Measurements from ENCODE around the gene TNFSF12. TPM values are rescaled to one million over a fixed set of nuclear protein-coding genes. Genes with fewer than 3 reads are reported as not detected.

The TNFSF12 gene
- total RNA-seq, 1 donor from 2014 or later = 4.7 TPM

GRCh38 chr17:7511108-7511507, 37.8 kb upstream of the TNFSF12 start:
- H3K9me3 ChIP-seq (ENCODE audit: control insufficient read depth in 3 of 3, low read length in 3 of 3) = no peaks in the 10 kb centered on the region
- H3K4me3 ChIP-seq (ENCODE audit: low read length in 3 of 3) = no peak overlapping the region
- H3K27me3 ChIP-seq (ENCODE audit: control insufficient read depth in 3 of 3, insufficient read depth in 3 of 3, low read length in 3 of 3) = no peaks in the 10 kb centered on the region
- H3K36me3 ChIP-seq (ENCODE audit: control insufficient read depth in 3 of 3, insufficient read depth in 3 of 3, low read length in 3 of 3) = peaks cover 65 to 73% (median 69%) of the 10 kb centered on the region in 3 donors
- no peak overlapping the region for H3K27ac ChIP-seq (ENCODE audit: low read depth, low read length)
- H3K9ac ChIP-seq (ENCODE audit: low read depth in 1 of 3, low read length in 3 of 3) = no peak overlapping the region
- peaks cover 0 to 2% (median 0%) of the 10 kb centered on the region in 3 donors for H3K4me1 ChIP-seq (ENCODE audit: control insufficient read depth in 3 of 3, insufficient read depth in 3 of 3, low read length in 3 of 3)

- H3K36me3 ChIP-seq (ENCODE audit: control insufficient read depth in 3 of 3, insufficient read depth in 3 of 3, low read length in 3 of 3) = peaks cover 58 to 66% (median 62%) of the 10 kb centered on the region in 3 donors
- no peak overlapping the region for H3K9ac ChIP-seq (ENCODE audit: low read depth in 1 of 3, low read length in 3 of 3)
- no peaks in the 10 kb centered on the region for H3K9me3 ChIP-seq (ENCODE audit: control insufficient read depth in 3 of 3, low read length in 3 of 3)
- no peak overlapping the region for H3K4me3 ChIP-seq (ENCODE audit: low read length in 3 of 3)
- H3K27ac ChIP-seq (ENCODE audit: low read depth, low read length) = no peak overlapping the region
- H3K4me1 ChIP-seq (ENCODE audit: control insufficient read depth in 3 of 3, insufficient read depth in 3 of 3, low read length in 3 of 3) = peaks cover 0 to 2% (median 0%) of the 10 kb centered on the region in 3 donors
- H3K27me3 ChIP-seq (ENCODE audit: control insufficient read depth in 3 of 3, insufficient read depth in 3 of 3, low read length in 3 of 3) = no peaks in the 10 kb centered on the region
These were observed 36.8 kb upstream of the TNFSF12 start for GRCh38 chr17:7512105-7512504.

- Histone ChIP-seq H3K9me3 (ENCODE audit: control insufficient read depth in 3 of 3, low read length in 3 of 3) (no peaks in the 10 kb centered on the region), H3K4me1 (ENCODE audit: control insufficient read depth in 3 of 3, insufficient read depth in 3 of 3, low read length in 3 of 3) (peaks cover 0 to 2% (median 0%) of the 10 kb centered on the region in 3 donors), H3K4me3 (ENCODE audit: low read length in 3 of 3) (no peak overlapping the region), H3K27ac (ENCODE audit: low read depth, low read length) (no peak overlapping the region), H3K9ac (ENCODE audit: low read depth in 1 of 3, low read length in 3 of 3) (no peak overlapping the region), H3K36me3 (ENCODE audit: control insufficient read depth in 3 of 3, insufficient read depth in 3 of 3, low read length in 3 of 3) (peaks cover 55 to 60% (median 56%) of the 10 kb centered on the region in 3 donors), H3K27me3 (ENCODE audit: control insufficient read depth in 3 of 3, insufficient read depth in 3 of 3, low read length in 3 of 3) (no peaks in the 10 kb centered on the region)
These were observed 35.9 kb upstream of the TNFSF12 start for GRCh38 chr17:7512824-7513540.

GRCh38 chr17:7513850-7514419, 34.9 kb upstream of the TNFSF12 start:
- Histone ChIP-seq H3K27me3 (ENCODE audit: control insufficient read depth in 3 of 3, insufficient read depth in 3 of 3, low read length in 3 of 3) (no peaks in the 10 kb centered on the region), H3K27ac (ENCODE audit: low read depth, low read length) (no peak overlapping the region), H3K9ac (ENCODE audit: low read depth in 1 of 3, low read length in 3 of 3) (no peak overlapping the region), H3K4me1 (ENCODE audit: control insufficient read depth in 3 of 3, insufficient read depth in 3 of 3, low read length in 3 of 3) (peaks cover 0 to 2% (median 0%) of the 10 kb centered on the region in 3 donors), H3K4me3 (ENCODE audit: low read length in 3 of 3) (no peak overlapping the region), H3K36me3 (ENCODE audit: control insufficient read depth in 3 of 3, insufficient read depth in 3 of 3, low read length in 3 of 3) (peaks cover 47 to 51% (median 49%) of the 10 kb centered on the region in 3 donors), H3K9me3 (ENCODE audit: control insufficient read depth in 3 of 3, low read length in 3 of 3) (no peaks in the 10 kb centered on the region)

GRCh38 chr17:7515911-7516610, 32.8 kb upstream of the TNFSF12 start:
- no peak overlapping the region for H3K4me3 ChIP-seq (ENCODE audit: low read length in 3 of 3)
- H3K4me1 ChIP-seq (ENCODE audit: control insufficient read depth in 3 of 3, insufficient read depth in 3 of 3, low read length in 3 of 3) = no peaks in the 10 kb centered on the region
- H3K27me3 ChIP-seq (ENCODE audit: control insufficient read depth in 3 of 3, insufficient read depth in 3 of 3, low read length in 3 of 3) = no peaks in the 10 kb centered on the region
- no peaks in the 10 kb centered on the region for H3K9me3 ChIP-seq (ENCODE audit: control insufficient read depth in 3 of 3, low read length in 3 of 3)
- no peak overlapping the region for H3K9ac ChIP-seq (ENCODE audit: low read depth in 1 of 3, low read length in 3 of 3)
- H3K27ac ChIP-seq (ENCODE audit: low read depth, low read length) = no peak overlapping the region
- H3K36me3 ChIP-seq (ENCODE audit: control insufficient read depth in 3 of 3, insufficient read depth in 3 of 3, low read length in 3 of 3) = peaks cover 31 to 34% (median 32%) of the 10 kb centered on the region in 3 donors

GRCh38 chr17:7523033-7523432, 25.8 kb upstream of the TNFSF12 start:
- H3K9ac ChIP-seq (ENCODE audit: low read depth in 1 of 3, low read length in 3 of 3) = no peak overlapping the region
- no peak overlapping the region for H3K4me3 ChIP-seq (ENCODE audit: low read length in 3 of 3)
- no peaks in the 10 kb centered on the region for H3K4me1 ChIP-seq (ENCODE audit: control insufficient read depth in 3 of 3, insufficient read depth in 3 of 3, low read length in 3 of 3)
- H3K9me3 ChIP-seq (ENCODE audit: control insufficient read depth in 3 of 3, low read length in 3 of 3) = no peaks in the 10 kb centered on the region
- no peaks in the 10 kb centered on the region for H3K27me3 ChIP-seq (ENCODE audit: control insufficient read depth in 3 of 3, insufficient read depth in 3 of 3, low read length in 3 of 3)
- no peaks in the 10 kb centered on the region for H3K36me3 ChIP-seq (ENCODE audit: control insufficient read depth in 3 of 3, insufficient read depth in 3 of 3, low read length in 3 of 3)
- H3K27ac ChIP-seq (ENCODE audit: low read depth, low read length) = no peak overlapping the region

GRCh38 chr17:7528842-7529241, 20.0 kb upstream of the TNFSF12 start:
- Histone ChIP-seq H3K9me3 (ENCODE audit: control insufficient read depth in 3 of 3, low read length in 3 of 3) (peaks cover 0 to 5% (median 0%) of the 10 kb centered on the region in 3 donors), H3K27me3 (ENCODE audit: control insufficient read depth in 3 of 3, insufficient read depth in 3 of 3, low read length in 3 of 3) (no peaks in the 10 kb centered on the region), H3K4me1 (ENCODE audit: control insufficient read depth in 3 of 3, insufficient read depth in 3 of 3, low read length in 3 of 3) (no peaks in the 10 kb centered on the region), H3K36me3 (ENCODE audit: control insufficient read depth in 3 of 3, insufficient read depth in 3 of 3, low read length in 3 of 3) (no peaks in the 10 kb centered on the region), H3K27ac (ENCODE audit: low read depth, low read length) (no peak overlapping the region), H3K9ac (ENCODE audit: low read depth in 1 of 3, low read length in 3 of 3) (no peak overlapping the region), H3K4me3 (ENCODE audit: low read length in 3 of 3) (no peak overlapping the region)

GRCh38 chr17:7530023-7530900, 18.6 kb upstream of the TNFSF12 start:
- no peak overlapping the region for H3K9ac ChIP-seq (ENCODE audit: low read depth in 1 of 3, low read length in 3 of 3)
- no peak overlapping the region for H3K27ac ChIP-seq (ENCODE audit: low read depth, low read length)
- peaks cover 0 to 5% (median 0%) of the 10 kb centered on the region in 3 donors for H3K9me3 ChIP-seq (ENCODE audit: control insufficient read depth in 3 of 3, low read length in 3 of 3)
- no peaks in the 10 kb centered on the region for H3K36me3 ChIP-seq (ENCODE audit: control insufficient read depth in 3 of 3, insufficient read depth in 3 of 3, low read length in 3 of 3)
- H3K4me1 ChIP-seq (ENCODE audit: control insufficient read depth in 3 of 3, insufficient read depth in 3 of 3, low read length in 3 of 3) = no peaks in the 10 kb centered on the region
- no peaks in the 10 kb centered on the region for H3K27me3 ChIP-seq (ENCODE audit: control insufficient read depth in 3 of 3, insufficient read depth in 3 of 3, low read length in 3 of 3)
- H3K4me3 ChIP-seq (ENCODE audit: low read length in 3 of 3) = no peak overlapping the region

- Histone ChIP-seq H3K27ac (ENCODE audit: low read depth, low read length) (no peak overlapping the region), H3K27me3 (ENCODE audit: control insufficient read depth in 3 of 3, insufficient read depth in 3 of 3, low read length in 3 of 3) (peaks cover 0 to 3% (median 0%) of the 10 kb centered on the region in 3 donors), H3K4me3 (ENCODE audit: low read length in 3 of 3) (no peak overlapping the region), H3K9me3 (ENCODE audit: control insufficient read depth in 3 of 3, low read length in 3 of 3) (peaks cover 0 to 2% (median 0%) of the 10 kb centered on the region in 3 donors), H3K36me3 (ENCODE audit: control insufficient read depth in 3 of 3, insufficient read depth in 3 of 3, low read length in 3 of 3) (no peaks in the 10 kb centered on the region), H3K9ac (ENCODE audit: low read depth in 1 of 3, low read length in 3 of 3) (no peak overlapping the region), H3K4me1 (ENCODE audit: control insufficient read depth in 3 of 3, insufficient read depth in 3 of 3, low read length in 3 of 3) (no peaks in the 10 kb centered on the region)
These were observed 10.8 kb upstream of the TNFSF12 start for GRCh38 chr17:7538050-7538449.
